T-helper 17 cell (primary cell): ENCODE data around the gene ATF5. TPM values are rescaled to one million over a fixed set of nuclear protein-coding genes. Genes with fewer than 3 reads are reported as not detected.
"Not testable (repeated sequence)": the region's sequence is repeated elsewhere in the genome, so short reads cannot be mapped to it uniquely, and the experiment has no call there.

ENCODE experiments used
- ATAC-seq: fragments of 150-1000 bp; cut with Tn5 transposase; 2 replicates; pipeline ENCODE4 v1.10.0; 2021; ENCODE audit warnings: mild to moderate bottlenecking, moderate library complexity
- DNase-seq, 3 donors: peaks; one replicate each; pipeline versions ENCODE4 v3.0.0 to v3.0.0-alpha.2; 2020 to 2021
- H3K9me3 ChIP-seq: one replicate; pipeline ENCODE4 v1.7.0; 2013; ENCODE audit warnings: low read length, mild to moderate bottlenecking; ENCODE audit not compliant: control insufficient read depth, poor library complexity, severe bottlenecking
- H3K27ac Mint-ChIP-seq: one replicate; pipeline ENCODE4 v1.8.0; 2022; ENCODE audit warnings: mild to moderate bottlenecking, moderate library complexity, mixed read lengths
- H3K27me3 Mint-ChIP-seq: one replicate; pipeline ENCODE4 v1.8.0; 2022; ENCODE audit warnings: mixed read lengths
- H3K36me3 Mint-ChIP-seq: one replicate; pipeline ENCODE4 v1.8.0; 2022; ENCODE audit warnings: low read depth, mixed read lengths
- H3K4me1 Mint-ChIP-seq: one replicate; pipeline ENCODE4 v1.8.0; 2022; ENCODE audit warnings: mild to moderate bottlenecking, mixed read lengths
- H3K4me3 Mint-ChIP-seq: one replicate; pipeline ENCODE4 v1.8.0; 2022; ENCODE audit warnings: mild to moderate bottlenecking, moderate library complexity, mixed read lengths
- total RNA-seq, 4 donors: library from RNA in 2 of 4; stranded (reverse) in 2 of 4; gene quantifications; one replicate each; pipeline ENCODE4 v1.2.3 and lab custom pipeline; 2022 to 2026

ATF5 gene
- total RNA-seq, 2 donors from 2014 or later = 31.8 to 36.0 TPM

GRCh38 chr19:49951806-49952478 lies 22.9 kb downstream of the ATF5 start:
- ATAC-seq = no peak

GRCh38 chr19:49952479-49952836 lies 23.5 kb downstream of the ATF5 start:
- Mint-ChIP-seq H3K4me1 (peaks cover 8% of the 10 kb centered on the region), H3K36me3 (no peaks in the 10 kb centered on the region), H3K4me3 (no peak overlapping the region), H3K27ac (no peak overlapping the region), H3K27me3 (peaks cover 32% of the 10 kb centered on the region)
- DNase-seq = no peak
- no peaks in the 10 kb centered on the region for H3K9me3 ChIP-seq
- no peak for ATAC-seq

More at GRCh38 chr19:49951806-49952478, 22.9 kb downstream of the ATF5 start:
- H3K9me3 ChIP-seq = no peaks in the 10 kb centered on the region
- Mint-ChIP-seq H3K27ac (peak overlapping the region; percentile 34), H3K4me3 (no peak overlapping the region), H3K36me3 (no peaks in the 10 kb centered on the region), H3K4me1 (peaks cover 8% of the 10 kb centered on the region), H3K27me3 (peaks cover 32% of the 10 kb centered on the region)
- DNase-seq = no peak

- H3K27me3 Mint-ChIP-seq = peaks cover 32% of the 10 kb centered on the region
- H3K4me1 Mint-ChIP-seq = peaks cover 8% of the 10 kb centered on the region
- no peak overlapping the region for H3K27ac Mint-ChIP-seq
- no peak for DNase-seq
- no peaks in the 10 kb centered on the region for H3K9me3 ChIP-seq
- H3K36me3 Mint-ChIP-seq = no peaks in the 10 kb centered on the region
- no peak for ATAC-seq
- H3K4me3 Mint-ChIP-seq = no peak overlapping the region
Observed at GRCh38 chr19:49952906-49953305, 23.9 kb downstream of the ATF5 start.

- DNase-seq (no peak), ATAC-seq (no peak)
- Mint-ChIP-seq H3K27ac (no peak overlapping the region), H3K36me3 (no peaks in the 10 kb centered on the region), H3K27me3 (peaks cover 32% of the 10 kb centered on the region), H3K4me1 (peaks cover 8% of the 10 kb centered on the region), H3K4me3 (no peak overlapping the region)
- H3K9me3 ChIP-seq = no peaks in the 10 kb centered on the region
Observed at GRCh38 chr19:49953416-49953815, 24.4 kb downstream of the ATF5 start.

- DNase-seq (no peak), ATAC-seq (no peak)
- no peaks in the 10 kb centered on the region for H3K9me3 ChIP-seq
- Mint-ChIP-seq H3K36me3 (no peaks in the 10 kb centered on the region), H3K4me1 (peaks cover 8% of the 10 kb centered on the region), H3K27me3 (peaks cover 32% of the 10 kb centered on the region), H3K4me3 (no peak overlapping the region), H3K27ac (no peak overlapping the region)
Observed at GRCh38 chr19:49954092-49954829, 25.3 kb downstream of the ATF5 start.

GRCh38 chr19:49954933-49955332 lies 25.9 kb downstream of the ATF5 start:
- ATAC-seq = no peak

GRCh38 chr19:49956115-49956495 lies 27.1 kb downstream of the ATF5 start:
- no peaks in the 10 kb centered on the region for H3K9me3 ChIP-seq
- H3K4me3 Mint-ChIP-seq = no peak overlapping the region
- H3K36me3 Mint-ChIP-seq = no peaks in the 10 kb centered on the region
- H3K4me1 Mint-ChIP-seq = peaks cover 8% of the 10 kb centered on the region
- no peak overlapping the region for H3K27ac Mint-ChIP-seq
- peaks cover 21% of the 10 kb centered on the region for H3K27me3 Mint-ChIP-seq
- ATAC-seq (no peak), DNase-seq (no peak)

More at GRCh38 chr19:49954933-49955332, 25.9 kb downstream of the ATF5 start:
- no peaks in the 10 kb centered on the region for H3K36me3 Mint-ChIP-seq
- peaks cover 28% of the 10 kb centered on the region for H3K27me3 Mint-ChIP-seq
- no peaks in the 10 kb centered on the region for H3K9me3 ChIP-seq
- H3K27ac Mint-ChIP-seq = no peak overlapping the region
- no peak for DNase-seq
- H3K4me1 Mint-ChIP-seq = peaks cover 8% of the 10 kb centered on the region
- no peak overlapping the region for H3K4me3 Mint-ChIP-seq

GRCh38 chr19:49957262-49957915 lies 28.4 kb downstream of the ATF5 start:
- no peak for ATAC-seq
- Mint-ChIP-seq H3K27me3 (peaks cover 21% of the 10 kb centered on the region), H3K27ac (no peak overlapping the region), H3K36me3 (no peaks in the 10 kb centered on the region), H3K4me3 (no peak overlapping the region), H3K4me1 (peaks cover 5% of the 10 kb centered on the region)
- no peak for DNase-seq
- H3K9me3 ChIP-seq = no peaks in the 10 kb centered on the region

GRCh38 chr19:49958144-49958543 lies 29.1 kb downstream of the ATF5 start:
- not testable (repeated sequence) for H3K4me3 Mint-ChIP-seq, ATAC-seq

GRCh38 chr19:49958596-49958995 lies 29.6 kb downstream of the ATF5 start:
- DNase-seq, H3K4me3 Mint-ChIP-seq, H3K9me3 ChIP-seq, H3K36me3 Mint-ChIP-seq, ATAC-seq, H3K27ac Mint-ChIP-seq, H3K4me1 Mint-ChIP-seq: not testable (repeated sequence)
- peaks cover 12% of the 10 kb centered on the region for H3K27me3 Mint-ChIP-seq

More at GRCh38 chr19:49958144-49958543, 29.1 kb downstream of the ATF5 start:
- not testable (repeated sequence) for DNase-seq, H3K36me3 Mint-ChIP-seq, H3K4me1 Mint-ChIP-seq, H3K27ac Mint-ChIP-seq, H3K9me3 ChIP-seq
- peaks cover 17% of the 10 kb centered on the region for H3K27me3 Mint-ChIP-seq

- H3K9me3 ChIP-seq, H3K27ac Mint-ChIP-seq, H3K4me1 Mint-ChIP-seq, DNase-seq, ATAC-seq, H3K4me3 Mint-ChIP-seq, H3K36me3 Mint-ChIP-seq, H3K27me3 Mint-ChIP-seq: not testable (repeated sequence)
Observed at GRCh38 chr19:49959892-49960291, 30.9 kb downstream of the ATF5 start.

GRCh38 chr19:49960980-49961379 lies 32.0 kb downstream of the ATF5 start, which contains the start of gene SIGLEC11:
TSS of gene SIGLEC11 (minus strand) at chr19:49961172. CDS start at chr19:49961081, 91 bp downstream.
- DNase-seq, ATAC-seq, H3K4me1 Mint-ChIP-seq, H3K4me3 Mint-ChIP-seq, H3K27me3 Mint-ChIP-seq, H3K36me3 Mint-ChIP-seq, H3K27ac Mint-ChIP-seq, H3K9me3 ChIP-seq: not testable (repeated sequence)

GRCh38 chr19:49968279-49968922 lies 39.4 kb downstream of the ATF5 start:
- Mint-ChIP-seq H3K4me3 (no peak overlapping the region), H3K27me3 (peaks cover 9% of the 10 kb centered on the region), H3K36me3 (no peaks in the 10 kb centered on the region), H3K27ac (no peak overlapping the region), H3K4me1 (no peaks in the 10 kb centered on the region)
- ATAC-seq (no peak), DNase-seq (no peak)
- no peaks in the 10 kb centered on the region for H3K9me3 ChIP-seq
